Natural killer cell (primary cell): ENCODE measurements around the gene MAPK8. TPM values are rescaled to one million over a fixed set of nuclear protein-coding genes. Genes with fewer than 3 reads are reported as not detected.

Experiments used
- ATAC-seq, 3 donors: fragments of 150-1000 bp in 2 of 3; fragments of 200-7000 bp in 1 of 3; cut with Tn5 transposase; 1 replicate in 1 of 3; 2 replicates in 2 of 3; pipeline ENCODE4 v1.10.0; 2021; ENCODE audit warnings: mild to moderate bottlenecking in 2 of 3, moderate library complexity in 2 of 3
- DNase-seq, 2 donors: peaks; one replicate each; pipeline versions ENCODE4 v3.0.0 to v3.0.0-alpha.2; 2013 to 2021; ENCODE audit warnings: mixed read lengths in 1 of 2
- H3K27ac ChIP-seq: one replicate; pipeline ENCODE4 v1.5.1; 2013; ENCODE audit warnings: mild to moderate bottlenecking, low read length
- H3K27me3 ChIP-seq: one replicate; pipeline ENCODE4 v1.6.1; 2013; ENCODE audit warnings: low read length; ENCODE audit not compliant: control insufficient read depth, insufficient read depth
- H3K36me3 ChIP-seq: one replicate; pipeline ENCODE4 v1.6.1; 2013; ENCODE audit warnings: low read length; ENCODE audit not compliant: control insufficient read depth, insufficient read depth
- H3K4me1 ChIP-seq: one replicate; pipeline ENCODE4 v1.6.1; 2013; ENCODE audit warnings: low read length; ENCODE audit not compliant: control insufficient read depth, insufficient read depth
- H3K4me3 ChIP-seq: one replicate; pipeline ENCODE4 v1.5.1; 2013; ENCODE audit warnings: low read length
- H3K9me3 ChIP-seq: one replicate; pipeline ENCODE4 v1.6.1; 2013; ENCODE audit warnings: low read length; ENCODE audit not compliant: control insufficient read depth, insufficient read depth
- H3K27ac Mint-ChIP-seq, 2 donors: one replicate each; pipeline ENCODE4 v1.8.0; 2022; ENCODE audit warnings: mild to moderate bottlenecking in 2 of 2, mixed read lengths in 2 of 2, moderate library complexity in 1 of 2
- H3K27me3 Mint-ChIP-seq, 2 donors: one replicate each; pipeline ENCODE4 v1.8.0; 2022; ENCODE audit warnings: low read depth in 2 of 2, mixed read lengths in 2 of 2
- H3K36me3 Mint-ChIP-seq: one replicate; pipeline ENCODE4 v1.8.0; 2022; ENCODE audit warnings: mixed read lengths
- H3K4me1 Mint-ChIP-seq, 2 donors: one replicate each; pipeline ENCODE4 v1.8.0; 2022; ENCODE audit warnings: mixed read lengths in 2 of 2
- H3K4me3 Mint-ChIP-seq: one replicate; pipeline ENCODE4 v1.8.0; 2022; ENCODE audit warnings: mild to moderate bottlenecking, moderate library complexity, mixed read lengths
- H3K9me3 Mint-ChIP-seq, 2 donors: one replicate each; pipeline ENCODE4 v1.8.0; 2022; ENCODE audit warnings: mixed read lengths in 2 of 2
- CTCF ChIP-seq: fragments of 200-600 bp; IDR thresholded peaks from one replicate; pipeline ENCODE4 v1.8.0; 2022; ENCODE audit warnings: antibody characterized with exemption
- WGBS: methylation state at CpG from one replicate; pipeline ENCODE4 v1.1.7; 2013; ENCODE audit warnings: missing lambda C conversion rate; ENCODE audit not compliant: insufficient coverage; 5-methylcytosine and 5-hydroxymethylcytosine counted together
- intact Hi-C: fragments of 100-400 bp; cut with micrococcal nuclease; formaldehyde crosslinking; loops from one replicate; pipeline ENCODE4 v1.14.2; 2022
- total RNA-seq, 4 donors: library from RNA; stranded (reverse); fragments of 120-200 nt in 1 of 4; gene quantifications; one replicate each; pipeline versions ENCODE4 v1.2.3 to v1.2.4, GENCODE V29; 2013 to 2022

MAPK8 gene
- total RNA-seq, 3 donors from 2014 or later (not counting 1 experiment from before 2014, with no cell fraction given), result 37.3 to 44.5 (median 40.8) TPM

DNA sequence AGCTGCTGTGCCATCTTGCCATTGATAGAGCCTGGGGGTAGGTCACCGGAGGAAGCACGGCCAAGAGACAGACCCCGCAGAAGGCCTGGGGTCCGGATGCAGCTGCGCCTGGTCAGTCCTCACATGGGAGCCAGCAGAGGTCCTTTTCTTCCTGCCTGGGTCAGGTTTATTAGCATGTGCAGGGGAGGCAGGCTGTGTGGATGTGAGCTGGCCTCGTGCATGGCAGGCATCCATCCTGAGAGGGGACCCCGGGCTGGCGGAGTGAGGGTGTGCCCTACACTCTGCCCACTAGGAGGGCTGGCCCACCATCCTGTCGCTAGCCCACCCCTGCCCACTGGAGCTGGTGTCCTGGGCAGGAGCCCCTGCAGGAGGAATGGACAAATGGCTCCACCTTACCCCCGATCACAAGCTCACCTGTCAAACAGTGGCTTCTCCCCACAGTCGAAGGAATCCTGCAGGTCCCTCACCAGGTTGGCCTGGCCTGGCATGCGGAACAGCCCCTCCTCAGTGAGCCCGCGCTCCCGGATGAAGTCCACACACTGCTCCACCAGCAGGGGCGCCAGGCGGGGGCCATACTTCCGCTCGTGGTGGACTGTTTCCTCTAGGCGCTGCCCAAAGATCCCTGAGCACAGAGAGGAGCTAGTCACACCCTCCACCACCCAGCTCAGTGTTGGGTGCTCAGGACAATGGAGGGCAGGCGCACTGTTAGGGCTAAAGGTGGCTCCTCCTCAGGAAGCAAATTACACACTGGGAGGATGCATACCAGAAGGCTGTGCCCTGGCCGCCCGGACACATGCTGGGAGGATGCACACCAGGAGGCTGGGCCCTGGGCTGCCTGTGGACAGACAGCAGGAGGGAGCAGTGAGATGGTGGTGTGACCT lies 153.0 kb downstream of the MAPK8 start:
- Mint-ChIP-seq H3K27me3 (no peaks in the 10 kb centered on the region), H3K36me3 (no peaks in the 10 kb centered on the region), H3K4me1 (no peaks in the 10 kb centered on the region), H3K9me3 (no peaks in the 10 kb centered on the region), H3K27ac (no peak overlapping the region), H3K4me3 (no peak overlapping the region)
- H3K27me3 ChIP-seq, result no peaks in the 10 kb centered on the region
- H3K9me3 ChIP-seq, result no peaks in the 10 kb centered on the region
- ATAC-seq (no peak), DNase-seq (peak in 1 of 2 donors; percentile 5)
- 63% methylated on average over 23 of the region's 23 CpGs for WGBS
- no peak for TF ChIP-seq CTCF
- intact Hi-C loops, result no loop called here
- H3K4me1 ChIP-seq, result peaks cover 5% of the 10 kb centered on the region
- no peak overlapping the region for H3K27ac ChIP-seq
- no peaks in the 10 kb centered on the region for H3K36me3 ChIP-seq
- H3K4me3 ChIP-seq, result no peak overlapping the region

GRCh38 chr10:48460182-48460581 lies 153.7 kb downstream of the MAPK8 start:
- 81% methylated on average over 2 of the region's 2 CpGs for WGBS
- no peak overlapping the region for H3K4me3 ChIP-seq
- no peaks in the 10 kb centered on the region for H3K9me3 ChIP-seq
- TF ChIP-seq CTCF, result no peak
- H3K27ac ChIP-seq, result no peak overlapping the region
- DNase-seq, result no peak
- no peak overlapping the region for H3K27ac Mint-ChIP-seq
- peaks cover 5% of the 10 kb centered on the region for H3K4me1 ChIP-seq
- no peaks in the 10 kb centered on the region for H3K27me3 ChIP-seq
- H3K4me1 Mint-ChIP-seq, result no peaks in the 10 kb centered on the region
- H3K36me3 ChIP-seq, result no peaks in the 10 kb centered on the region
- H3K9me3 Mint-ChIP-seq, result no peaks in the 10 kb centered on the region
- H3K4me3 Mint-ChIP-seq, result no peak overlapping the region
- no peaks in the 10 kb centered on the region for H3K27me3 Mint-ChIP-seq
- intact Hi-C loops, result no loop called here
- no peak for ATAC-seq
- no peaks in the 10 kb centered on the region for H3K36me3 Mint-ChIP-seq

GRCh38 chr10:48461623-48462481 lies 155.4 kb downstream of the MAPK8 start:
- no peak overlapping the region for H3K4me3 ChIP-seq
- H3K4me3 Mint-ChIP-seq, result no peak overlapping the region
- ATAC-seq (no peak), DNase-seq (no peak)
- H3K36me3 Mint-ChIP-seq, result no peaks in the 10 kb centered on the region
- no peaks in the 10 kb centered on the region for H3K9me3 Mint-ChIP-seq
- H3K9me3 ChIP-seq, result no peaks in the 10 kb centered on the region
- H3K27me3 ChIP-seq, result no peaks in the 10 kb centered on the region
- no peaks in the 10 kb centered on the region for H3K36me3 ChIP-seq
- no peaks in the 10 kb centered on the region for H3K4me1 ChIP-seq
- 89% methylated on average over 10 of the region's 12 CpGs for WGBS
- no peak overlapping the region for H3K27ac Mint-ChIP-seq
- no peaks in the 10 kb centered on the region for H3K4me1 Mint-ChIP-seq
- intact Hi-C loops, result no loop called here
- no peak for TF ChIP-seq CTCF
- no peaks in the 10 kb centered on the region for H3K27me3 Mint-ChIP-seq
- H3K27ac ChIP-seq, result no peak overlapping the region
